CD4-positive, alpha-beta T cell (primary cell): Measurements from ENCODE around the gene VGLL4. TPM values are rescaled to one million over a fixed set of nuclear protein-coding genes. Genes with fewer than 3 reads are reported as not detected.

Experiments
- ATAC-seq: fragments of 200-7000 bp; cut with Tn5 transposase; one replicate; pipeline ENCODE4 v1.10.0; 2022; ENCODE audit warnings: mild to moderate bottlenecking; ENCODE audit not compliant: poor library complexity
- CTCF ChIA-PET: fragments of 350-600 bp; sonication (Branson Sonifier 250); formaldehyde crosslinking; loops from one replicate; lab custom pipeline; 2021; ENCODE audit warnings: antibody characterized with exemption, inconsistent platforms; lab: Charles Lee
- POLR2A ChIA-PET: fragments of 350-600 bp; sonication (Branson Sonifier 250); formaldehyde crosslinking; loops from one replicate; lab custom pipeline; 2021; ENCODE audit warnings: antibody characterized with exemption, inconsistent platforms; lab: Charles Lee
- DNase-seq, 14 experiments: peaks; one replicate each; pipeline ENCODE4 v3.0.0-alpha.2; 2013 to 2020; ENCODE audit warnings: mixed read lengths in 2 of 14
- H3K27ac ChIP-seq, 2 donors: one replicate each; pipeline versions ENCODE4 v1.5.1 to v1.7.0; 2013; ENCODE audit warnings: low read length in 2 of 2, low read depth in 1 of 2, mild to moderate bottlenecking in 1 of 2
- H3K27me3 ChIP-seq, 2 experiments: 1 replicate in 1 of 2; 2 replicates in 1 of 2; pipeline versions ENCODE4 v1.6.1 to v1.7.0; 2013; ENCODE audit warnings: low read length in 2 of 2, control low read depth in 1 of 2, mild to moderate bottlenecking in 1 of 2, moderate library complexity in 1 of 2; ENCODE audit not compliant: insufficient read depth in 2 of 2, control insufficient read depth in 1 of 2
- H3K36me3 ChIP-seq: one replicate; pipeline ENCODE4 v1.6.1; 2013; ENCODE audit warnings: low read length, control low read depth; ENCODE audit not compliant: insufficient read depth
- H3K4me1 ChIP-seq: one replicate; pipeline ENCODE4 v1.6.1; 2013; ENCODE audit warnings: low read length, control low read depth; ENCODE audit not compliant: insufficient read depth
- H3K4me3 ChIP-seq: one replicate; pipeline ENCODE4 v1.5.1; 2013; ENCODE audit warnings: mild to moderate bottlenecking, low read length, moderate library complexity
- H3K9me3 ChIP-seq, 2 experiments: 1 replicate in 1 of 2; 2 replicates in 1 of 2; pipeline versions ENCODE4 v1.6.1 to v1.7.0; 2013; ENCODE audit warnings: low read length in 2 of 2, mild to moderate bottlenecking in 2 of 2, control low read depth in 1 of 2, moderate library complexity in 1 of 2; ENCODE audit not compliant: control insufficient read depth in 1 of 2, insufficient read depth in 1 of 2
- H3K27ac Mint-ChIP-seq: one replicate; pipeline ENCODE4 v1.8.0; 2020; ENCODE audit warnings: mixed read lengths
- H3K27me3 Mint-ChIP-seq: one replicate; pipeline ENCODE4 v1.8.0; 2021; ENCODE audit warnings: mixed read lengths
- H3K36me3 Mint-ChIP-seq: one replicate; pipeline ENCODE4 v1.8.0; 2021; ENCODE audit warnings: low read depth, mixed read lengths
- H3K4me1 Mint-ChIP-seq: one replicate; pipeline ENCODE4 v1.8.0; 2021; ENCODE audit warnings: low read depth, mixed read lengths
- H3K4me3 Mint-ChIP-seq: one replicate; pipeline ENCODE4 v1.8.0; 2020; ENCODE audit warnings: mild to moderate bottlenecking, mixed read lengths
- H3K9me3 Mint-ChIP-seq: one replicate; pipeline ENCODE4 v1.8.0; 2020; ENCODE audit warnings: mixed read lengths
- CTCF ChIP-seq: fragments of 200-600 bp; IDR thresholded peaks from one replicate; pipeline ENCODE4 v1.8.0; 2022; ENCODE audit warnings: antibody characterized with exemption, mild to moderate bottlenecking
- intact Hi-C, 2 experiments: fragments of 100-400 bp; cut with DNase I in 1 of 2; cut with micrococcal nuclease in 1 of 2; formaldehyde crosslinking; loops; one replicate each; pipeline versions ENCODE4 v1.15.1 to v1.9.0; 2023 to 2025; cut with DNase I, micrococcal nuclease
- total RNA-seq, 174 experiments: library from RNA in 2 of 174; stranded (reverse) in 2 of 174; gene quantifications; one replicate each; pipeline ENCODE4 v1.2.3 and lab custom pipeline; 2021 to 2026

Gene VGLL4
- total RNA-seq, 2 experiments from 2014 or later = 10.5 to 11.3 TPM

GRCh38 chr3:11521167-11521566, 122.5 kb downstream of the VGLL4 start:
- Mint-ChIP-seq H3K36me3 (peaks cover 2% of the 10 kb centered on the region), H3K9me3 (no peaks in the 10 kb centered on the region), H3K4me1 (peaks cover 9% of the 10 kb centered on the region), H3K27ac (no peak overlapping the region), H3K4me3 (no peak overlapping the region), H3K27me3 (no peaks in the 10 kb centered on the region)
- H3K4me1 ChIP-seq = no peaks in the 10 kb centered on the region
- H3K36me3 ChIP-seq = no peaks in the 10 kb centered on the region
- ChIA-PET CTCF (no interaction called here), POLR2A (no interaction called here)
- no peaks in the 10 kb centered on the region for H3K9me3 ChIP-seq
- no peak overlapping the region for H3K27ac ChIP-seq
- intact Hi-C loops = no loop called here
- no peak for TF ChIP-seq CTCF
- DNase-seq = no peak
- H3K27me3 ChIP-seq = no peaks in the 10 kb centered on the region
- no peak overlapping the region for H3K4me3 ChIP-seq
- no peak for ATAC-seq

GRCh38 chr3:11517601-11518000, 126.1 kb downstream of the VGLL4 start:
- Mint-ChIP-seq H3K27ac (no peak overlapping the region), H3K9me3 (no peaks in the 10 kb centered on the region), H3K4me3 (no peak overlapping the region), H3K36me3 (peaks cover 3% of the 10 kb centered on the region), H3K4me1 (no peaks in the 10 kb centered on the region), H3K27me3 (no peaks in the 10 kb centered on the region)
- ChIA-PET CTCF (no interaction called here), POLR2A (no interaction called here)
- Histone ChIP-seq H3K36me3 (no peaks in the 10 kb centered on the region), H3K4me3 (no peak overlapping the region), H3K4me1 (no peaks in the 10 kb centered on the region), H3K27ac (no peak overlapping the region), H3K9me3 (no peaks in the 10 kb centered on the region), H3K27me3 (no peaks in the 10 kb centered on the region)
- TF ChIP-seq CTCF = no peak
- no peak for ATAC-seq
- intact Hi-C loops = loop anchor here in 1 of 2 experiments (10.0 kb wide), 1 partner anchor 63 kb away; no protein-coding TSS in a partner anchor
- no peak for DNase-seq

- Mint-ChIP-seq H3K9me3 (no peaks in the 10 kb centered on the region), H3K36me3 (peaks cover 3% of the 10 kb centered on the region)
Observed at GRCh38 chr3:11514191-11514821, 129.4 kb downstream of the VGLL4 start.

More at GRCh38 chr3:11514191-11514821, 129.4 kb downstream of the VGLL4 start:
- POLR2A ChIA-PET = no interaction called here
- CTCF ChIA-PET = no interaction called here
- no peak overlapping the region for H3K27ac ChIP-seq
- ATAC-seq = no peak
- peaks cover 0 to 7% of the 10 kb centered on the region in 2 experiments for H3K9me3 ChIP-seq
- H3K36me3 ChIP-seq = no peaks in the 10 kb centered on the region
- no peaks in the 10 kb centered on the region for H3K4me1 Mint-ChIP-seq
- no peaks in the 10 kb centered on the region for H3K27me3 Mint-ChIP-seq
- H3K4me1 ChIP-seq = no peaks in the 10 kb centered on the region
- no peak overlapping the region for H3K4me3 ChIP-seq
- no peak overlapping the region for H3K27ac Mint-ChIP-seq
- no peak overlapping the region for H3K4me3 Mint-ChIP-seq
- DNase-seq = no peak
- no peak for TF ChIP-seq CTCF
- intact Hi-C loops = loop anchor here in 1 of 2 experiments (10.0 kb wide), 1 partner anchor 60 kb away; no protein-coding TSS in a partner anchor
- H3K27me3 ChIP-seq = no peaks in the 10 kb centered on the region
